Natural killer cell treated with Interleukin-12 subunit alpha and Interleukin-12 subunit beta and Interleukin-15 and Interleukin-18, amount 100 ng/mL, for 72 hours (primary cell): ENCODE results near the gene AP4E1. TPM values are rescaled to one million over a fixed set of nuclear protein-coding genes. Genes with fewer than 3 reads are reported as not detected.
A peak's percentile ranks its signal among the peaks of the same experiment; 100 is the strongest.
"Not testable (repeated sequence)": the region's sequence is repeated elsewhere in the genome, so short reads cannot be mapped to it uniquely, and the experiment has no call there.

ENCODE experiments used
- ATAC-seq, 2 donors: fragments of 150-1000 bp; cut with Tn5 transposase in 1 of 2; sonication (Bioruptor Pico), chemical (Tn5 transposase) in 1 of 2; 2 replicates each; pipeline ENCODE4 v1.10.0; 2021
- DNase-seq: peaks from one replicate; pipeline ENCODE4 v3.0.0; 2022; ENCODE audit warnings: low spot score
- H3K27ac Mint-ChIP-seq, 2 donors: 1 replicate in 1 of 2; 2 replicates in 1 of 2; pipeline ENCODE4 v1.8.0; 2022; ENCODE audit warnings: mixed read lengths in 2 of 2, mild to moderate bottlenecking in 1 of 2, moderate library complexity in 1 of 2
- H3K27me3 Mint-ChIP-seq, 2 donors: 1 replicate in 1 of 2; 2 replicates in 1 of 2; pipeline ENCODE4 v1.8.0; 2022; ENCODE audit warnings: mixed read lengths in 2 of 2
- H3K36me3 Mint-ChIP-seq: one replicate; pipeline ENCODE4 v1.8.0; 2022; ENCODE audit warnings: mixed read lengths
- H3K4me1 Mint-ChIP-seq, 2 donors: 1 replicate in 1 of 2; 2 replicates in 1 of 2; pipeline ENCODE4 v1.8.0; 2022; ENCODE audit warnings: low read depth in 2 of 2, mixed read lengths in 2 of 2, mild to moderate bottlenecking in 1 of 2
- H3K4me3 Mint-ChIP-seq: one replicate; pipeline ENCODE4 v1.8.0; 2022; ENCODE audit warnings: mixed read lengths
- H3K9me3 Mint-ChIP-seq: 2 replicates; pipeline ENCODE4 v1.8.0; 2022; ENCODE audit warnings: mixed read lengths
- total RNA-seq, 2 donors: library from RNA; stranded (reverse); gene quantifications; one replicate each; pipeline ENCODE4 v1.2.3, GENCODE V29; 2022

The AP4E1 gene
- total RNA-seq, 2 donors from 2014 or later: 13.7 to 16.1 TPM

- no peaks in the 10 kb centered on the region for H3K27me3 Mint-ChIP-seq
- H3K4me1 Mint-ChIP-seq: no peaks in the 10 kb centered on the region
- no peaks in the 10 kb centered on the region for H3K36me3 Mint-ChIP-seq
- no peaks in the 10 kb centered on the region for H3K9me3 Mint-ChIP-seq
- ATAC-seq: no peak
- no peak for DNase-seq
- H3K27ac Mint-ChIP-seq: no peak overlapping the region
- H3K4me3 Mint-ChIP-seq: no peak overlapping the region
These were observed 122.3 kb downstream of the AP4E1 start for GRCh38 chr15:51030649-51031316.

- not testable (repeated sequence) for DNase-seq, H3K27me3 Mint-ChIP-seq, ATAC-seq, H3K4me3 Mint-ChIP-seq, H3K9me3 Mint-ChIP-seq, H3K4me1 Mint-ChIP-seq, H3K27ac Mint-ChIP-seq
- H3K36me3 Mint-ChIP-seq: peaks cover 12% of the 10 kb centered on the region
These were observed 129.0 kb downstream of the AP4E1 start for GRCh38 chr15:51037474-51037873.

- H3K27me3 Mint-ChIP-seq: peaks cover 0 to 4% of the 10 kb centered on the region in 2 donors
- DNase-seq (no peak), ATAC-seq (peak in 1 of 2 donors; percentile 38)
- H3K9me3 Mint-ChIP-seq: peaks cover 5% of the 10 kb centered on the region
- H3K27ac Mint-ChIP-seq: no peak overlapping the region
- peaks cover 12% of the 10 kb centered on the region for H3K36me3 Mint-ChIP-seq
- H3K4me3 Mint-ChIP-seq: no peak overlapping the region
- H3K4me1 Mint-ChIP-seq: no peaks in the 10 kb centered on the region
These were observed 129.9 kb downstream of the AP4E1 start for GRCh38 chr15:51038162-51038973.

DNA sequence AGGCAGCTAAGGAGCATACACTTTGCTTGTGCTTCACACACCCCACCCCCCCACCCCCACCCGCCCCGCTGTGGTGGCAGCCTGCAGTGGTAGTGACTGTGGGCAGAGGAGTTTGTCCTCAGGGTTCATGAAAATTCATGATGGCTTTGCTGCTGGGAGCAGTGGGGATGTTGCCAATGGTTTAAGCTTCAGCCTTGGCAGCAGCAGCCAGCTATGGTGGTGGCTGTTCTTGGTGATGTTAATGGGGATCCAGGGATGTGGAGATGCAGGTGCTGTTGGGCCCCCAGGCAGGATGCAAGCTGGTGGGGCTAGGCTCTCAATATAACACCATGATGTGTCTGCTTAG lies 130.5 kb downstream of the AP4E1 start:
- H3K4me3 Mint-ChIP-seq: no peak overlapping the region
- DNase-seq (no peak), ATAC-seq (no peak)
- H3K9me3 Mint-ChIP-seq: peaks cover 5% of the 10 kb centered on the region
- no peaks in the 10 kb centered on the region for H3K4me1 Mint-ChIP-seq
- H3K36me3 Mint-ChIP-seq: peaks cover 12% of the 10 kb centered on the region
- H3K27ac Mint-ChIP-seq: no peak overlapping the region
- H3K27me3 Mint-ChIP-seq: peaks cover 0 to 4% of the 10 kb centered on the region in 2 donors

GRCh38 chr15:51044037-51044727 lies 135.7 kb downstream of the AP4E1 start:
- H3K9me3 Mint-ChIP-seq: no peaks in the 10 kb centered on the region
- H3K4me3 Mint-ChIP-seq: no peak overlapping the region
- no peak overlapping the region for H3K27ac Mint-ChIP-seq
- H3K4me1 Mint-ChIP-seq: no peaks in the 10 kb centered on the region
- DNase-seq (no peak), ATAC-seq (no peak)
- no peaks in the 10 kb centered on the region for H3K36me3 Mint-ChIP-seq
- peaks cover 0 to 4% of the 10 kb centered on the region in 2 donors for H3K27me3 Mint-ChIP-seq

DNA sequence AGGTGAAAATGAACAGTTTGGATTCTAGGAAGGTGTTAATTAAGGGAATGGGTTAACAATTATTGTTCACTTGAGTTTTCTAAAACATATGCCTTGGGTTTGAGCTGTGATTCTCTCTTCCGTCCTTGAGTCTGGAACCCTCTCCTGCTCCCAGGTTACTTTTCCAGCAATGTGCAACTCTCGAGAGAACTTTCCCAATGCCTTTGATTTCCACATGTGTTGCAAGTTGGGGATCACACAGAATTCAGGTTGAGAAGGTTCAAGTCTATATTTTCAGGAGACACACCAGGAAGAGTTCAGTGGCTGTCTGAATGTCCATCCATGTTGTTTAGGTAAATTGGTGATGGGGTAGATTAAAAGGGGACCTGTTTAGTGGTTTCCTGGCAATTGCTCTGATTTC lies 137.5 kb downstream of the AP4E1 start:
- Mint-ChIP-seq H3K9me3 (no peaks in the 10 kb centered on the region), H3K4me1 (no peaks in the 10 kb centered on the region), H3K27me3 (peaks cover 0 to 4% of the 10 kb centered on the region in 2 donors), H3K36me3 (no peaks in the 10 kb centered on the region), H3K4me3 (no peak overlapping the region), H3K27ac (no peak overlapping the region)
- no peak for DNase-seq
- no peak for ATAC-seq

- Mint-ChIP-seq H3K36me3 (no peaks in the 10 kb centered on the region), H3K27me3 (peaks cover 6 to 9% of the 10 kb centered on the region in 2 donors), H3K4me3 (no peak overlapping the region), H3K9me3 (no peaks in the 10 kb centered on the region), H3K4me1 (no peaks in the 10 kb centered on the region), H3K27ac (no peak overlapping the region)
- ATAC-seq: no peak
- DNase-seq: no peak
These were observed 138.4 kb downstream of the AP4E1 start for GRCh38 chr15:51046799-51047449.

GRCh38 chr15:51048308-51048707 lies 139.8 kb downstream of the AP4E1 start:
- Mint-ChIP-seq H3K27ac (no peak overlapping the region), H3K27me3 (peaks cover 14 to 17% of the 10 kb centered on the region in 2 donors), H3K9me3 (no peaks in the 10 kb centered on the region), H3K4me3 (no peak overlapping the region), H3K36me3 (no peaks in the 10 kb centered on the region), H3K4me1 (no peaks in the 10 kb centered on the region)
- ATAC-seq (peak in 1 of 2 donors; percentile 37), DNase-seq (no peak)

- no peak for ATAC-seq
- Mint-ChIP-seq H3K4me3 (no peak overlapping the region), H3K27me3 (peaks cover 14 to 20% of the 10 kb centered on the region in 2 donors), H3K27ac (no peak overlapping the region), H3K36me3 (no peaks in the 10 kb centered on the region), H3K4me1 (no peaks in the 10 kb centered on the region), H3K9me3 (no peaks in the 10 kb centered on the region)
- no peak for DNase-seq
These were observed 140.6 kb downstream of the AP4E1 start for GRCh38 chr15:51049081-51049480.

GRCh38 chr15:51051776-51052175 lies 143.3 kb downstream of the AP4E1 start:
- Mint-ChIP-seq H3K27me3 (peaks cover 21 to 22% of the 10 kb centered on the region in 2 donors), H3K27ac (no peak overlapping the region), H3K36me3 (no peaks in the 10 kb centered on the region), H3K4me3 (no peak overlapping the region), H3K9me3 (no peaks in the 10 kb centered on the region), H3K4me1 (no peaks in the 10 kb centered on the region)
- ATAC-seq (no peak), DNase-seq (no peak)

GRCh38 chr15:51053571-51053970 lies 145.1 kb downstream of the AP4E1 start:
- H3K27me3 Mint-ChIP-seq: peaks cover 30 to 35% of the 10 kb centered on the region in 2 donors

DNA sequence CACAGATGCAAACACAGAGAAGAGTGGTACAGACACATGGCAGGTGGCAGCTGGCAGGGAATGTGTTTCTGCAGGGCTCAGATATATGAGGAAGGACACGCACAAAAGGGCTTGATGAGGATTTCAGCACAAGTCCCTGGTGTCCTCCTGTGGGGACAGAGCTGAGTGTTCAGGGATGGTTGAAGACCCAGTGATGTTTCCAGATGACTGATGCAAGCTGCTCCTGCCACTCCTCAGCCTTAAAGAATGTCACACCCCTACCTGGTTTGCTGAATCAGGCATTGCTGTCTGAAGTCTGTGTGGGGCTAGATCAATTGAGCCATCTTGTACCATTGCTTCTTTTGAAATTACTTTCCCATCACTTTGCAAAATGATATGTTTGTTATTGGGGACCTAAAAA lies 146.1 kb downstream of the AP4E1 start:
- Mint-ChIP-seq H3K9me3 (no peaks in the 10 kb centered on the region), H3K4me1 (no peaks in the 10 kb centered on the region), H3K27ac (no peak overlapping the region), H3K27me3 (peaks cover 31 to 38% of the 10 kb centered on the region in 2 donors), H3K36me3 (no peaks in the 10 kb centered on the region), H3K4me3 (no peak overlapping the region)
- ATAC-seq (no peak), DNase-seq (no peak)

More at GRCh38 chr15:51053571-51053970, 145.1 kb downstream of the AP4E1 start:
- ATAC-seq (no peak), DNase-seq (no peak)
- H3K4me1 Mint-ChIP-seq: no peaks in the 10 kb centered on the region
- H3K36me3 Mint-ChIP-seq: no peaks in the 10 kb centered on the region
- H3K27ac Mint-ChIP-seq: no peak overlapping the region
- no peak overlapping the region for H3K4me3 Mint-ChIP-seq
- H3K9me3 Mint-ChIP-seq: no peaks in the 10 kb centered on the region
